Choroid plexus epithelial cell (primary cell): ENCODE measurements around the gene CEP104.

Experiments
- DNase-seq: peaks from one replicate; pipeline ENCODE4 v3.0.0-alpha.2; 2010; ENCODE audit warnings: low read depth
- H3K4me3 ChIP-seq: 2 replicates; pipeline ENCODE4 v1.5.1; 2011; ENCODE audit warnings: low read depth, mild to moderate bottlenecking, control low read depth, low read length, moderate library complexity
- CTCF ChIP-seq: conservative IDR thresholded peaks from 2 replicates; pipeline ENCODE4 v1.5.1; 2011; ENCODE audit warnings: low read depth, mild to moderate bottlenecking, control low read depth, inconsistent platforms, low read length, moderate library complexity

CEP104 gene

GRCh38 chr1:3821447-3821846 lies 35.6 kb downstream of the CEP104 start:
- TF ChIP-seq CTCF: no peak
- H3K4me3 ChIP-seq: no peak overlapping the region
- DNase-seq: no peak

GRCh38 chr1:3821004-3821403 lies 36.0 kb downstream of the CEP104 start:
- TF ChIP-seq CTCF: no peak
- no peak overlapping the region for H3K4me3 ChIP-seq
- DNase-seq: no peak

DNA sequence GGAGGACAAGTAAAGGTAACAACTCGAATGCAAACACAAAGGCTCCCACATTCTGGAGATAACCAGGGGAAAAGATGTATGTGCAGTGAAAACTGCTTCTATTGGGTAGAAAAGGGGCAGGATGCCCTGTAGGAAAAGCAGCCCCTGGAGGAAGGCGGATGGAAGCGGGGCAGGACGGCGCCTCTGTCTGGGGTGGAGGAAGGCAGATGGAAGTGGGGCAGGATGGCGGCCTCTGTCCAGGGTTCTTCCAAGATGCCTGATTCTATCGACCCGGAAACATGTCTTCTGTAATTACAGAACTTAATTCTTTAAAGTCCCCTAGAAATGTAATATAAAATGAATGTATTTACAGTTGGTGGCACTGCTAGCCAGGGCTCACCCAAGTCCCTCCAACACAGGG lies 36.7 kb downstream of the CEP104 start:
- no peak for TF ChIP-seq CTCF
- H3K4me3 ChIP-seq: no peak overlapping the region
- no peak for DNase-seq

DNA sequence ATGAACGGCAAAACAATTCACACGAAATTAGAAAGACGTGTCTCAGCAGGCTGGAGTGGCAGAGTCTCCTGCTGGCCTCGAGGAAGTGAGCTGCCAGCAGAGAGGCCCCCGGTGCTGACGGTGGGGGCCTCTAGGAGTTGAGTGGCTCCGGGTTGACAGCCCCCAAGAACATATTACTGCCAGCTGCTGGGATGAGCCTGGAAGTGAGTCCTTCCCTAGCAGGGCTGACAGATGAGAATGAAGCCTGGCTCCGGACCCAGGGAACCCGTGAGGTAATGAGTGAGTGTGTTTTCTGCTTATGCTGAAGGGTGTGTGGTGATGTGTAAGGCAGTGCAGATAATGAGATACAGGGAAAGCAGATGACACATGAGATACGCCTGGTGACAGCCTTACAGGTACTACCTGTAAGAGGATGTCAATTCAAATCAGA lies 37.2 kb downstream of the CEP104 start:
- no peak overlapping the region for H3K4me3 ChIP-seq
- no peak for DNase-seq
- TF ChIP-seq CTCF: no peak

- H3K4me3 ChIP-seq: no peak overlapping the region
- no peak for TF ChIP-seq CTCF
- DNase-seq: no peak
Measured at GRCh38 chr1:3817821-3818597, 39.0 kb downstream of the CEP104 start.

- TF ChIP-seq CTCF: no peak
- no peak overlapping the region for H3K4me3 ChIP-seq
- DNase-seq: no peak
Measured at GRCh38 chr1:3817138-3817740, 39.8 kb downstream of the CEP104 start.
